ENCODE data around the gene CLDN1.

DNA sequence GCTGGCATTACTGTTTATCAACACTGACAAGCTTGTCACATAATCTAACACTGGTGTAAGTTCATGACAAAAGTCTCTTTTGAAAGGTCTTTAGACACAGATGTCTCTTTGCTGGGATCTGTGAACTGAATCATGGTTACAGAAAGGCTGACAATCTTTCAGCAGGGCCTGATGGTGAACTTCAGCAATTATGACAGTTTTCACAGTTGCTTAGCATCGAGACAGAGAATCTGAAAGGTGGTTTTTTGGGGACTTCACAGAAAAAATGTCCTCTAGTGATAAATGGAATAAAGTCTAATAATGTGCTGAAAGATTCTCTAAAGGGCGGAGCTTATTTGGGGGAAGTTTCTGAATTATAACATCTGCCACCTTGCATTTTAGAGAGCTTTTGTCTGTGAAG, 32.3 kb downstream of the CLDN1 start:
- TF ChIP-seq PPARA (CRISPR knock-in tag; IDR thresholded peaks at IDR 0.05; ENCODE audit: borderline replicate concordance), result no peak
- no peak for TF ChIP-seq TOX (CRISPR knock-in tag; IDR thresholded peaks at IDR 0.05; ENCODE audit: borderline replicate concordance)
